ENCODE data around the gene RNFT2. TPM values are rescaled to one million over a fixed set of nuclear protein-coding genes. Genes with fewer than 3 reads are reported as not detected.
A peak's percentile ranks its signal among the peaks of the same experiment; 100 is the strongest.

RNFT2 gene
- total RNA-seq, 1 experiment from 2014 or later = 12.3 TPM

DNA sequence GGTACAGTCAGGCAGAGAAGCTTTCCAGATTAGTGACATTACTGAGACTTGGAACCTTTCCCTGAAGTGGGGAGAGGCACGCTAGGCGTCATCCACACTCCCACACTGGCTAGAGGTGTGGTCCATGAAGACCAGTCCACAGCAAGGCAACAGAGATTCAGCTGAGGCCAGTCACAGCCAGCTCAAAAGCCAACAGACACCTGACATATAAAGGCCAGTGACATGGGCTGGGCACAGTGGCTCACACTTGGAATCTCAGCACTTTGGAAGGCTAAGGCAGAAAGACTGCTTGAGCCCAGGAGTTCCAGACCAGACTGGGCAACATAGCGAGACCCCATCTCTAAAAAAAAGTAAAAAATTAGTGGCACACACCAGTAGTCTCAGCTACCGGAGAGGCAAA is 132.2 kb downstream of the RNFT2 start:
- H3K4me3 ChIP-seq (ENCODE audit: low read depth in 2 of 2, low read length in 2 of 2) = no peak overlapping the region

DNA sequence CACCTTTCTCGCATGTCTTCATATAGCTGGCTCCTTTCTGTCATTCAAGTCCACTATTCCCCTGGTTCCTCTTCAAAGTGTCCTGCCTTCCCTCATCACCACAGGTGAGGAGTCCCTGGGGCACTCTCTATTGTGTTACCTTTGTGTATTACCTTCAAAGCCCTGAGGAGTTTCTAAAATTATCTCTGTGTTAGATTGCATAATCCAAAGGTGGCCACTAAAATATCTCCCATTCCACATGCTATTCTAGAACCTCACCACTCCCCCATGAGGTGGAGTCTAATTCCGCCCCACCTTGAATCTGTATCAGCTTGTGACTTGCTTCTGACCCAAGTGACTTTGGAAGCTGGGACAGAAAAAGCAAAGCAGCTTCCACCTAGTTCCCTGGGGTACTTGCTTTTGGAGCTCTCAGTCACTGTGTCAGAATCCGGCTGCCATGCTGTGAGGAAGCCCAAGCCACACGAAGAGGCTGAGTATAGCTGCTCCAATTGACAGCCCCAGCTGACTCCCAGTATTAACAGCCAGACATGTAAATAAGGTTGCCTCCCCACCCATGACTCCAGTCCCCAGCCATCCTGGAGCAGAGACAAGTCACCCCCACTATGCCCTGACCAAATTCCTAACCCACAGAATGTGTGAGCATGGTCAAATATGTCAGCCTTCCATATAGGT is 136.3 kb downstream of the RNFT2 start:
- intact Hi-C loops (cut with micrococcal nuclease; ENCODE audit: unreplicated experiment) (no loop called here), in situ Hi-C loops (cut with HindIII; ENCODE audit: low pct_unique_long_range_greater_than_20kb, low sequenced_read_pairs) (no loop called here)
- Histone ChIP-seq H3K27me3 (ENCODE audit: control insufficient read depth, insufficient read depth, low read length) (peaks cover 8% of the 10 kb centered on the region), H3K9me3 (ENCODE audit: control insufficient read depth, insufficient read depth, low read depth, low read length) (no peaks in the 10 kb centered on the region), H3K4me1 (ENCODE audit: control insufficient read depth, insufficient read depth, low read length) (no peaks in the 10 kb centered on the region; the same call in 1 of the 2 replicates), H3K36me3 (ENCODE audit: control insufficient read depth, insufficient read depth, low read length) (no peaks in the 10 kb centered on the region), H3K4me3 (ENCODE audit: low read depth in 2 of 2, low read length in 2 of 2) (no peak overlapping the region), H3K27ac (ENCODE audit: low read length) (no peak overlapping the region)
- ChIA-PET POLR2A (interaction anchor here (0.7 kb wide), 1 partner anchor 18 kb away, joined by 3 read pairs; no protein-coding TSS in a partner anchor), CTCF (no interaction called here)
- BruUV-seq (replicated peaks) = no TSS peak
- DNase-seq (ENCODE audit: low read depth, low spot score) (no peak), ATAC-seq (no peak)
- no peak for TF ChIP-seq CTCF (IDR thresholded peaks at IDR 0.05)
- TF ChIP-seq REST (IDR thresholded peaks at IDR 0.05; ENCODE audit: insufficient read depth in 1 of 2, low read depth in 2 of 2, low read length in 1 of 2) = no peak
- no peak for TF ChIP-seq SIN3A (IDR thresholded peaks at IDR 0.05; ENCODE audit: borderline replicate concordance, insufficient read depth, low read depth, low read length)
- TF ChIP-seq TCF7L2 (IDR thresholded peaks at IDR 0.05; ENCODE audit: low read depth, low read length) = no peak
- no peak for TF ChIP-seq POLR2AphosphoS5 (IDR thresholded peaks at IDR 0.05; ENCODE audit: low read depth, low read length)

More for the DNA sequence above, 132.2 kb downstream of the RNFT2 start:
- CTCF ChIA-PET = interaction anchor here (0.6 kb wide), 1 partner anchor 733 kb away, joined by 4 read pairs; no protein-coding TSS in a partner anchor
- H3K27ac ChIP-seq (ENCODE audit: low read length) = no peak overlapping the region
- no peaks in the 10 kb centered on the region for H3K9me3 ChIP-seq (ENCODE audit: control insufficient read depth, insufficient read depth, low read depth, low read length)
- POLR2A ChIA-PET = no interaction called here
- H3K36me3 ChIP-seq (ENCODE audit: control insufficient read depth, insufficient read depth, low read length) = no peaks in the 10 kb centered on the region
- intact Hi-C loops (cut with micrococcal nuclease; ENCODE audit: unreplicated experiment) = no loop called here
- BruUV-seq (replicated peaks) = no TSS peak
- TF ChIP-seq REST (IDR thresholded peaks at IDR 0.05; ENCODE audit: insufficient read depth in 1 of 2, low read depth in 2 of 2, low read length in 1 of 2) = no peak
- TF ChIP-seq SIN3A (IDR thresholded peaks at IDR 0.05; ENCODE audit: borderline replicate concordance, insufficient read depth, low read depth, low read length) = no peak
- TF ChIP-seq TCF7L2 (IDR thresholded peaks at IDR 0.05; ENCODE audit: low read depth, low read length) = no peak
- no peak for TF ChIP-seq POLR2AphosphoS5 (IDR thresholded peaks at IDR 0.05; ENCODE audit: low read depth, low read length)
- TF ChIP-seq CTCF (IDR thresholded peaks at IDR 0.05) = no peak
- peaks cover 2% of the 10 kb centered on the region; the same call in 1 of the 2 replicates for H3K27me3 ChIP-seq (ENCODE audit: control insufficient read depth, insufficient read depth, low read length)
- ATAC-seq = peak; percentile 74; the same call in 1 of the 2 replicates
- no peaks in the 10 kb centered on the region; the same call in 1 of the 2 replicates for H3K4me1 ChIP-seq (ENCODE audit: control insufficient read depth, insufficient read depth, low read length)
- in situ Hi-C loops (cut with HindIII; ENCODE audit: low pct_unique_long_range_greater_than_20kb, low sequenced_read_pairs) = no loop called here
- DNase-seq (ENCODE audit: low read depth, low spot score) = no peak

All from Panc1 (cell line).